Ascending aorta (tissue), 2 donors: ENCODE results near the gene STK4. TPM values are rescaled to one million over a fixed set of nuclear protein-coding genes. Genes with fewer than 3 reads are reported as not detected.
"Not testable (repeated sequence)": the region's sequence is repeated elsewhere in the genome, so short reads cannot be mapped to it uniquely, and the experiment has no call there.

ENCODE experiments used
- DNase-seq, 2 donors: peaks; one replicate each; pipeline ENCODE4 v3.0.0-alpha.2; 2019; ENCODE audit warnings: low spot score in 2 of 2
- H3K27ac ChIP-seq, 2 donors: fragments of 200-600 bp; sonication (generic); one replicate each; pipeline ENCODE4 v1.5.1; 2016 to 2017; ENCODE audit warnings: mild to moderate bottlenecking in 1 of 2
- H3K27me3 ChIP-seq: fragments of 200-600 bp; sonication (generic); one replicate; pipeline ENCODE4 v1.5.1; 2017
- H3K36me3 ChIP-seq, 2 donors: fragments of 200-600 bp; sonication (generic); one replicate each; pipeline ENCODE4 v1.5.1; 2016
- H3K4me1 ChIP-seq, 2 donors: fragments of 200-600 bp; sonication (generic); one replicate each; pipeline ENCODE4 v1.5.1; 2016 to 2017; ENCODE audit warnings: mild to moderate bottlenecking in 1 of 2
- H3K4me3 ChIP-seq, 2 donors: fragments of 200-600 bp; sonication (generic); one replicate each; pipeline ENCODE4 v1.5.1; 2016 to 2017; ENCODE audit warnings: mild to moderate bottlenecking in 1 of 2
- H3K9me3 ChIP-seq, 2 donors: fragments of 200-600 bp; sonication (generic); one replicate each; pipeline ENCODE4 v1.5.1; 2016
- intact Hi-C: fragments of 100-400 bp; cut with DNase I; formaldehyde crosslinking; loops from one replicate; pipeline ENCODE4 v1.15.1; 2023
- total RNA-seq: library from RNA; depleted of rRNA; stranded (reverse); fragments of >200 nt; gene quantifications from one replicate; pipeline ENCODE4 v1.1.0, GENCODE V29; 2016
- TF ChIP-seq, protein P1 (sequence below), 3 experiments: fragments of 200-600 bp in 2 of 3; fragments of 450-650 bp in 1 of 3; sonication (generic) in 2 of 3; IDR thresholded peaks; one replicate each; pipeline ENCODE4 v1.5.1; 2016 to 2019; ENCODE audit warnings: antibody characterized with exemption in 3 of 3, mild to moderate bottlenecking in 1 of 3, moderate library complexity in 1 of 3

The STK4 gene
- total RNA-seq, 1 donor from 2014 or later: 20.6 TPM

DNA sequence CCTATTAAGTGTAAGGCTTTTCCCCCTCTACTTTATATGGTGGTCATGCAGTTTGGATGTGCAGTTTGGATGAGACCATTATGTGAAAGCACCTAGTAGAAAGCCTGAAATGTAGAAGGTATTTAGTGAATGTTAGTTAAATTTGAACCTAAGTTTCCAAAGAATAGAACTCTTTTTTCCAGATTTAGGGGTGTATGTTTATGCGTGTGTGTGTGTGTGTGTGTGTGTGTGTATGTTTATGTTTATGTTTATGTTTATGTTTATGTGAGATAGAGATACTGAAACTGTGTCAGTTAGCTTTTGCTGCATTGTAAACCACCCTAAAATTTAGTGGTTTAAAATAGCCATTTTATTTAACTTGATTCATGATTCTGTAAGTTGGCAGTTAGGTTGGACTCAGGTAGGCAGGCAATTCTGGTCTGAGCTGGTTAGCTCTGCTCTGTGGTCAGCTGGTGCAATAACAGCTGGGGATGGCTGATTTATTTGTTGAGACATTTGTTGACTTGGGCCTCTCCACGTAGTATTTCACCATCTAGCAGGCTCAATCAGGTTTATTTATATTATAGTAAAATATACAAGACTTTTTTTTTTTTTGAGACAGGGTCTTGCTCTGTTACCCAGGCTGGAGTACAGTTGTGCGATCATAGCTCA, 54.0 kb downstream of the STK4 start:
- no peak overlapping the region for H3K4me3 ChIP-seq
- no peak for DNase-seq
- intact Hi-C loops: no loop called here
- H3K4me1 ChIP-seq: no peaks in the 10 kb centered on the region
- H3K27ac ChIP-seq: no peak overlapping the region
- H3K9me3 ChIP-seq: no peaks in the 10 kb centered on the region
- H3K36me3 ChIP-seq: peaks cover 8 to 13% of the 10 kb centered on the region in 2 donors
- TF ChIP-seq, protein P1, sequence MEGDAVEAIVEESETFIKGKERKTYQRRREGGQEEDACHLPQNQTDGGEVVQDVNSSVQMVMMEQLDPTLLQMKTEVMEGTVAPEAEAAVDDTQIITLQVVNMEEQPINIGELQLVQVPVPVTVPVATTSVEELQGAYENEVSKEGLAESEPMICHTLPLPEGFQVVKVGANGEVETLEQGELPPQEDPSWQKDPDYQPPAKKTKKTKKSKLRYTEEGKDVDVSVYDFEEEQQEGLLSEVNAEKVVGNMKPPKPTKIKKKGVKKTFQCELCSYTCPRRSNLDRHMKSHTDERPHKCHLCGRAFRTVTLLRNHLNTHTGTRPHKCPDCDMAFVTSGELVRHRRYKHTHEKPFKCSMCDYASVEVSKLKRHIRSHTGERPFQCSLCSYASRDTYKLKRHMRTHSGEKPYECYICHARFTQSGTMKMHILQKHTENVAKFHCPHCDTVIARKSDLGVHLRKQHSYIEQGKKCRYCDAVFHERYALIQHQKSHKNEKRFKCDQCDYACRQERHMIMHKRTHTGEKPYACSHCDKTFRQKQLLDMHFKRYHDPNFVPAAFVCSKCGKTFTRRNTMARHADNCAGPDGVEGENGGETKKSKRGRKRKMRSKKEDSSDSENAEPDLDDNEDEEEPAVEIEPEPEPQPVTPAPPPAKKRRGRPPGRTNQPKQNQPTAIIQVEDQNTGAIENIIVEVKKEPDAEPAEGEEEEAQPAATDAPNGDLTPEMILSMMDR (IDR thresholded peaks at IDR 0.05): no peak
- H3K27me3 ChIP-seq: no peaks in the 10 kb centered on the region

DNA sequence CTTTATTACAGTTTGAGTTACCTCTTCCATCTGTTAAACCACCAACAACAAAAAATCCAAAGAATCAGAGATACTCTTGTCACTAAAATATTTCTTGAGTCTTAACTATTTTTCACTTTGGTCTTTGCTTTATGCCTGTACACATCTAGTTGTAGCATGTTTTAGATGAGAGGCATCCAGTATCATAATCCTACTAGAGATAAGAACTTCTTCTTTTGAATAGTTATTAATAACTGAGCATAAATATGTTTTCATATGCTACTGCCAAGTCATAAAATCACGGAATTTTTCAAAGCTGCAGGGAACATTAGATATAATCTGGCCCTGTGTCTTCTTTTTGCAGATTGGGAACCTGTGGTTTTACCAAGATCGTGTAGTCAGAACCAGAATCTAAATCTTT, 55.3 kb downstream of the STK4 start:
- no peak overlapping the region for H3K27ac ChIP-seq
- no peaks in the 10 kb centered on the region for H3K4me1 ChIP-seq
- DNase-seq: no peak
- no peaks in the 10 kb centered on the region for H3K27me3 ChIP-seq
- H3K9me3 ChIP-seq: no peaks in the 10 kb centered on the region
- TF ChIP-seq, protein P1 (IDR thresholded peaks at IDR 0.05): no peak
- intact Hi-C loops: no loop called here
- H3K4me3 ChIP-seq: no peak overlapping the region
- H3K36me3 ChIP-seq: peaks cover 9 to 20% of the 10 kb centered on the region in 2 donors

DNA sequence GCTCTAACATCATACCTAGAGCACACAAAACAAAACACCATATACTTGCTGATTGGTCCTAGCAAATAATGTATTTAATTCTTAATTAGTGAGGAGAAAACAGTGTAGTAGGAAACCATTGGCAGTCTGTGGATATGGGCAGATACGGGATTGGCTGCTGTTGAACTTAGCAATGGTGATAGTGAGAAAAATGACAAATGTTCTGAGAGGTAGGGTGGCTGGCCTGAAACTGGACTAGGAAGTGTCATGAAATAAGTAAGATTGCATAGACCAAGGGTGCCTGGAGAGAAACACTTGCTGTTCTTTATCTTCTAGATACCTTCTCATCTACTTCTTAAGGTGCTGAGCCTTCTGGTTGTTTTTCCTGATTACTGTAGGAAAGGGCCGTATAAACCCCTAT, 56.8 kb downstream of the STK4 start:
- H3K4me3 ChIP-seq, H3K27ac ChIP-seq, intact Hi-C loops, DNase-seq, H3K4me1 ChIP-seq, H3K9me3 ChIP-seq, H3K27me3 ChIP-seq: not testable (repeated sequence)
- peaks cover 7 to 10% of the 10 kb centered on the region in 2 donors for H3K36me3 ChIP-seq

DNA sequence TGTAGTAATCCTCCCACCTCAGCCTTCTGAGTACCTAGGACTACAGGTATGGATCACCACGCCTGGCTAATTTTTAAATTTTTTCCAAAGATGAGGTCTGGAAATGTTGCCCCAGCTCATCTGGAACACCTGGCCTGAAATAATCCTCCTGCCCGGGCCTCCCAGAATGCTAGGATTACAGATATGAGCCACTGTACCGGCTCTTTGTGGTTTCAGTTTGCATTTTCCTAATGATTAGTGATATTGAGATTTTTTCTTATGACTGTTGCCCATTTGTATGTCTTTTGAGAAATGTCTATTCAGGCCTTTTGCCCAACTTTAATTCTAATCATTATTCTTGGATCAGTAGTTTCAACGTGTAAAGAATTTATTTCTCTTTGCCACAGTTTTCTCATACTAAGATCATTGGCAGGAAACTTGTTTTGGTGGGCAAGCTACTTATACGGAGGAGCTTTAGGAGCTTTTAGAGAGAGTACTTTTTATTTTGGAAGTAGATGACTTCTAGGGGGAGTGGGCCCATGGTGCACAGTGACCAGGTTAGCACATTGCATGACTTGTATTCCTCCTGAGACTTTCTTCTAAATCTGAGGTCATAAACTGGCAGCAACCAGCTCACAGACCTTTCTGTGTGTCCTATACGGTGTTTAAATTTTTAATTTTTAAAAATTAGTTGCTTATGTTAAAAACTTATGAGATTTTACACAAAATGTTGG, 62.3 kb downstream of the STK4 start:
- Histone ChIP-seq H3K27ac (no peak overlapping the region), H3K36me3 (peaks cover 7 to 14% of the 10 kb centered on the region in 2 donors), H3K4me3 (no peak overlapping the region), H3K27me3 (no peaks in the 10 kb centered on the region), H3K9me3 (no peaks in the 10 kb centered on the region), H3K4me1 (peaks cover 0 to 2% of the 10 kb centered on the region in 2 donors)
- intact Hi-C loops: no loop called here
- TF ChIP-seq, protein P1 (IDR thresholded peaks at IDR 0.05): no peak
- DNase-seq: no peak

DNA sequence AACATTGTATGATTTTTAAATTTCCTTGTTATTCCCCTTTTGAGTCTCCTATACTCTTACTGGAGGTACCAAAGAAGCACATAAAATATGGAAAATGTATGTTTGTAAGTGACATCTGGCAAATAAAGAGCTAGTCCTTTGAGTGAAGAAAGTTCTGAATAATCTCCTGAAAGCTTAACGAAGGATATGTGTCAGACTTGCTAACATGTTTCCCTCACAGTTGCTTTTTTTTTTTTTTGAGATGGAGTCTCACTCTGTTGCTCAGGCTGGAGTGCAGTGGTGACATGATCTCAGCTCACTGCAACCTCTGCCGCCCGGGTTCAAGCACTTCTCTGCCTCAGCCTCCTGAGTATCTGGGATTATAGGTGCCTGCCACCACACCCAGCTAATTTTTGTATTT, 63.6 kb downstream of the STK4 start:
- no peak for DNase-seq

DNA sequence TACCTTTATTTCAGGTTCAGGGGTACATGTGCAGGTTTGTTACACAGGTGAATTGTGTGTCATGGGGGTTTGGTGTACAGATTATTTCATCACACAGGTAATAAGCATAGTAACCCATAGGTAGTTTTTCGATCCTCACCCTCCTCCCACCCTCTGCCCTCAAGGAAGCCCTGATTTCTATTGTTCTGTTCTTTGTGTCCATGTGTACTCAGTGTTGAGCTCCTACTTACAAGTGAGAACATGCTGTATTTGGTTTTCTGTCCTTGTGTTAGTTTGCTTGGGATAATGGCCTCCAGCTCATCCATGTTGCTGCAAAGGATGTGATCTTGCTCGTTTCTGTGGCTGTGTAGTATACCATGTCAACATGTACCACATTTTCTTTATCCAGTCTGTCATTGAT, 66.0 kb downstream of the STK4 start:
- no peak overlapping the region for H3K4me3 ChIP-seq
- H3K27ac ChIP-seq: no peak overlapping the region
- TF ChIP-seq, protein P1 (IDR thresholded peaks at IDR 0.05): no peak
- DNase-seq: no peak
- intact Hi-C loops: no loop called here
- H3K27me3 ChIP-seq: no peaks in the 10 kb centered on the region
- H3K36me3 ChIP-seq: peaks cover 0 to 4% of the 10 kb centered on the region in 2 donors
- H3K9me3 ChIP-seq: no peaks in the 10 kb centered on the region
- H3K4me1 ChIP-seq: peaks cover 0 to 3% of the 10 kb centered on the region in 2 donors

More for the DNA sequence above, 63.6 kb downstream of the STK4 start:
- H3K4me1 ChIP-seq: peaks cover 0 to 2% of the 10 kb centered on the region in 2 donors
- no peaks in the 10 kb centered on the region for H3K27me3 ChIP-seq
- H3K36me3 ChIP-seq: peaks cover 6 to 14% of the 10 kb centered on the region in 2 donors
- H3K4me3 ChIP-seq: no peak overlapping the region
- H3K27ac ChIP-seq: no peak overlapping the region
- H3K9me3 ChIP-seq: no peaks in the 10 kb centered on the region
- intact Hi-C loops: no loop called here
- TF ChIP-seq, protein P1 (IDR thresholded peaks at IDR 0.05): no peak
